ENCODE measurements around the gene ZNF423.

DNA sequence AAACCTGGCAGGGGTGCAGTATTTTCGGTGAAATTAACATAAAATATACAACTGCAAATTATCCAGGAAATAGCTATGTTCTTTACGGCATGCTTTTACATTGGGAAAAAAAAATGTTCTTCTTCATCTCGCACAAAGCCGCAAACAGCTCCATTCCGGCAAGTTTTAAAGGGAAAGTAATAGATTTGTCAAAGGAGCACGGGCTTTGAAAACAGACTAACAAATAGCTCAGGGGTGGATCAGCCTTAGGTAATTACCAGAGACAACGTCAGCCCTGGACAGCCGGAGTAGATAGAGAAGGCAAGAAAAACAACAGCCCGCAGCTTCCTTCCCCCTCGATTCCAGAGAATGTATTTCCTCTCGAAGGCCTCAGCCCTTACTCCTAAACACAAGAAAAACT lies 259.8 kb downstream of the ZNF423 start:
- TF ChIP-seq, protein P1, sequence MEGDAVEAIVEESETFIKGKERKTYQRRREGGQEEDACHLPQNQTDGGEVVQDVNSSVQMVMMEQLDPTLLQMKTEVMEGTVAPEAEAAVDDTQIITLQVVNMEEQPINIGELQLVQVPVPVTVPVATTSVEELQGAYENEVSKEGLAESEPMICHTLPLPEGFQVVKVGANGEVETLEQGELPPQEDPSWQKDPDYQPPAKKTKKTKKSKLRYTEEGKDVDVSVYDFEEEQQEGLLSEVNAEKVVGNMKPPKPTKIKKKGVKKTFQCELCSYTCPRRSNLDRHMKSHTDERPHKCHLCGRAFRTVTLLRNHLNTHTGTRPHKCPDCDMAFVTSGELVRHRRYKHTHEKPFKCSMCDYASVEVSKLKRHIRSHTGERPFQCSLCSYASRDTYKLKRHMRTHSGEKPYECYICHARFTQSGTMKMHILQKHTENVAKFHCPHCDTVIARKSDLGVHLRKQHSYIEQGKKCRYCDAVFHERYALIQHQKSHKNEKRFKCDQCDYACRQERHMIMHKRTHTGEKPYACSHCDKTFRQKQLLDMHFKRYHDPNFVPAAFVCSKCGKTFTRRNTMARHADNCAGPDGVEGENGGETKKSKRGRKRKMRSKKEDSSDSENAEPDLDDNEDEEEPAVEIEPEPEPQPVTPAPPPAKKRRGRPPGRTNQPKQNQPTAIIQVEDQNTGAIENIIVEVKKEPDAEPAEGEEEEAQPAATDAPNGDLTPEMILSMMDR (conservative IDR thresholded peaks at IDR 0.05; ENCODE audit: low read depth, low read length) = no peak
- TF ChIP-seq EZH2 (IDR thresholded peaks at IDR 0.05; ENCODE audit: borderline replicate concordance, low read depth, low read length, poor library complexity, severe bottlenecking) = no peak
